Sigmoid colon (tissue), 7 donors: ENCODE measurements around the gene WDR19. TPM values are rescaled to one million over a fixed set of nuclear protein-coding genes. Genes with fewer than 3 reads are reported as not detected.
"Not testable (repeated sequence)": the region's sequence is repeated elsewhere in the genome, so short reads cannot be mapped to it uniquely, and the experiment has no call there.

Experiments
- DNase-seq: peaks from one replicate; pipeline ENCODE4 v3.0.0-alpha.2; 2019
- H3K27ac ChIP-seq, 4 donors: fragments of 200-600 bp; sonication (generic); one replicate each; pipeline ENCODE4 v1.5.1; 2016 to 2019; ENCODE audit warnings: mild to moderate bottlenecking in 1 of 4
- H3K27me3 ChIP-seq, 3 donors: fragments of 200-600 bp; sonication (generic); one replicate each; pipeline ENCODE4 v1.5.1; 2019; ENCODE audit warnings: mild to moderate bottlenecking in 1 of 3
- H3K36me3 ChIP-seq, 4 donors: fragments of 200-600 bp; sonication (generic); one replicate each; pipeline ENCODE4 v1.5.1; 2016 to 2019
- H3K4me1 ChIP-seq, 4 donors: fragments of 200-600 bp; sonication (generic); one replicate each; pipeline ENCODE4 v1.5.1; 2017 to 2019
- H3K4me3 ChIP-seq, 4 donors: fragments of 200-600 bp; sonication (generic); one replicate each; pipeline ENCODE4 v1.5.1; 2017 to 2019; ENCODE audit warnings: mild to moderate bottlenecking in 2 of 4, moderate library complexity in 1 of 4
- H3K9me3 ChIP-seq, 4 donors: fragments of 200-600 bp in 3 of 4; sonication (generic) in 3 of 4; one replicate each; pipeline versions ENCODE4 v1.5.1 to v1.6.1; 2013 to 2019
- CTCF ChIP-seq, 4 experiments: fragments of 450-650 bp in 3 of 4; fragments of 200-600 bp in 1 of 4; IDR thresholded peaks; one replicate each; pipeline ENCODE4 v1.5.1; 2016 to 2019; ENCODE audit warnings: antibody characterized with exemption in 4 of 4, mild to moderate bottlenecking in 3 of 4, moderate library complexity in 2 of 4
- EP300 ChIP-seq, 4 donors: sonication (generic); formaldehyde crosslinking; IDR thresholded peaks; one replicate each; pipeline ENCODE4 v1.6.1; 2017; ENCODE audit warnings: antibody characterized with exemption in 4 of 4
- POLR2A ChIP-seq, 2 donors: fragments of 450-650 bp; IDR thresholded peaks; one replicate each; pipeline ENCODE4 v1.6.1; 2016; ENCODE audit warnings: antibody characterized with exemption in 2 of 2, mild to moderate bottlenecking in 2 of 2, moderate library complexity in 2 of 2
- POLR2AphosphoS5 ChIP-seq, 4 donors: sonication (generic); formaldehyde crosslinking; IDR thresholded peaks; one replicate each; pipeline ENCODE4 v1.6.1; 2017; ENCODE audit warnings: antibody characterized with exemption in 4 of 4
- WGBS, 2 donors: extraction: QIAGEN DNeasy Blood & Tissue Kit; methylation state at CpG; one replicate each; pipeline ENCODE4 v1.1.7; 2013; 5-methylcytosine and 5-hydroxymethylcytosine counted together
- intact Hi-C: fragments of 100-400 bp; cut with DNase I; formaldehyde crosslinking; loops from one replicate; pipeline ENCODE4 v1.15.1; 2023
- polyA plus RNA-seq, 3 donors: library from polyadenylated mRNA; stranded (reverse); fragments of 200-250 nt; gene quantifications; one replicate each; pipeline ENCODE4 v1.2.3, GENCODE V29; 2013
- total RNA-seq, 4 donors: library from RNA; depleted of rRNA; stranded (reverse); fragments of >200 nt; gene quantifications; one replicate each; pipeline ENCODE4 v1.1.0, GENCODE V29; 2016
- donor health status: healthy with polysubstance abuse.
- donor health status: Bipolar disorder and iron deficiency.
- donor health status: healthy.

WDR19 gene
- total and polyA plus RNA-seq, 7 donors = 3.7 to 62.0 (median 49.9) TPM

DNA sequence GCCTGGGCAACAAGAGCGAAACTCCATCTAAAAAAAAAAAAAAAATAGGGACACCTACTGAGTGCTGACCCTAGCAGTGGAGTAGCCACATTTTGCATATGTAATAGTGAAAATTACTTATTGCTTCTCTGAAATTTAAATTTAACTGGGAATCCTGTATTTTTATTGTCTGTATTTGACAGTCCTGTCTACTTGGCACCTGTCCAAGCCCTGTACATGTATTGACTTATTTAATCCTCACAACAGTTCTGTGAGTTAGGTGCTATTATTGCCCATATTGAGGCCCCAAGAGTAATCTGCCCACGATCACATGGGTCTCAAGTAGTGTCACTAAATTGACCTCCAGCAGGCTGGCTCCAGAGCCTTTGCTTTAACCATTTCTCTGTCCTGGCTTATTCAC lies 81.6 kb downstream of the WDR19 start:
- peaks cover 0 to 56% (median 8%) of the 10 kb centered on the region in 4 donors for H3K36me3 ChIP-seq
- TF ChIP-seq POLR2AphosphoS5 (IDR thresholded peaks at IDR 0.05) (no peak), CTCF (IDR thresholded peaks at IDR 0.05) (no peak), POLR2A (IDR thresholded peaks at IDR 0.05) (no peak), EP300 (IDR thresholded peaks at IDR 0.05) (no peak)
- H3K27ac ChIP-seq = no peak overlapping the region

DNA sequence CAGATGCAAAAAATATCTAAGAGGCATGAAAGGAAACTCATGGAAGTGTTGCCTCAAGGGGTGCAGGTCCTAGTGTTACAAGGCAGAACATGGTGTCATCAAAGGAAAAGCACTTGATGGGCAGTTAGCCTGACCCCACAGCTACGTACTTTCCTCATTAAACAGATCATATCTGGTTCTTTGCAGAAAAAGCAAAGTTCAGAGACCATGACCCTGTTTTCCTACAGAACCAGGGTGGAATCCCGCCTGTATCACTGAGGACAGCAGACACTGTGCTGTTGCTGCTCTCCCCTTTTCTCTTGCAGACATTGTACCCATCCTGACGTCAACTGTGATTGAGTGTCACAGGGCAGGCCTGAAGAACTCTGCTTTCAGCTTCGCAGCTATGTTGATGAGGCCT lies 92.2 kb downstream of the WDR19 start:
- TF ChIP-seq EP300 (IDR thresholded peaks at IDR 0.05) (no peak), POLR2AphosphoS5 (IDR thresholded peaks at IDR 0.05) (no peak), CTCF (IDR thresholded peaks at IDR 0.05) (no peak), POLR2A (IDR thresholded peaks at IDR 0.05) (no peak)
- Histone ChIP-seq H3K27ac (no peak overlapping the region), H3K27me3 (no peaks in the 10 kb centered on the region), H3K4me1 (no peaks in the 10 kb centered on the region), H3K4me3 (no peak overlapping the region), H3K36me3 (peaks cover 0 to 98% (median 19%) of the 10 kb centered on the region in 4 donors), H3K9me3 (no peaks in the 10 kb centered on the region)
- intact Hi-C loops = no loop called here
- DNase-seq = no peak
- 94 to 96% methylated on average over 4 of the region's 4 CpGs for WGBS, 2 donors

More for the DNA sequence above, 81.6 kb downstream of the WDR19 start:
- DNase-seq = no peak
- Histone ChIP-seq H3K4me3 (no peak overlapping the region), H3K9me3 (no peaks in the 10 kb centered on the region), H3K27me3 (no peaks in the 10 kb centered on the region), H3K4me1 (no peaks in the 10 kb centered on the region)
- intact Hi-C loops = no loop called here
- 64 to 80% methylated on average over 2 of the region's 2 CpGs for WGBS, 2 donors

DNA sequence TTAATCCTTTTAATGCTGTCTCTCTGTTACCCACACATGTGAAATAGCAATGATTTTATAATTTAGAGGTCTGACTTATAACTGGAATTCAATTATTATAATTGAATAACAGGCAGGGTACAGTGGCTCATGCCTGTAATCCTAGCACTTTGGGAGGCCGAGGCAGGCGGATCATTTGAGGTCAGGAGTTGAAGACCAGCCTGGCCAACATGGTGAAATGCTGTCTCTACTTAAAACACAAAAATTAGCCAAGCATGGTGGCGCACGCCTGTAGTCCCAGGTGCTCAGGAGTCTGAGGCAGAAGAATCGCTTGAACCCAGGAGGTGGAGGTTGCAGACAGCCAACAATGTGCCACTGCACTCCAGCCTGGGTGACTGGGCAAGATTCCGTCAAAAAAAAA lies 95.3 kb downstream of the WDR19 start:
- H3K4me1 ChIP-seq, intact Hi-C loops, H3K9me3 ChIP-seq, H3K27me3 ChIP-seq, H3K4me3 ChIP-seq, H3K27ac ChIP-seq, DNase-seq: not testable (repeated sequence)
- H3K36me3 ChIP-seq = peaks cover 4 to 90% (median 18%) of the 10 kb centered on the region in 4 donors
- 91 to 96% methylated on average over 6 of the region's 6 CpGs for WGBS, 2 donors

GRCh38 chr4:39278476-39278875 lies 96.1 kb downstream of the WDR19 start:
- no peak for DNase-seq
- intact Hi-C loops = no loop called here
- WGBS, 2 donors = 94 to 98% methylated on average over 9 of the region's 9 CpGs
- no peak overlapping the region for H3K4me3 ChIP-seq
- TF ChIP-seq EP300 (IDR thresholded peaks at IDR 0.05) (no peak), POLR2AphosphoS5 (IDR thresholded peaks at IDR 0.05) (no peak), POLR2A (IDR thresholded peaks at IDR 0.05) (no peak), CTCF (IDR thresholded peaks at IDR 0.05) (no peak)
- peaks cover 0 to 7% (median 0%) of the 10 kb centered on the region in 4 donors for H3K9me3 ChIP-seq
- H3K4me1 ChIP-seq = no peaks in the 10 kb centered on the region
- no peaks in the 10 kb centered on the region for H3K27me3 ChIP-seq
- peaks cover 4 to 90% (median 14%) of the 10 kb centered on the region in 4 donors for H3K36me3 ChIP-seq
- H3K27ac ChIP-seq = no peak overlapping the region

DNA sequence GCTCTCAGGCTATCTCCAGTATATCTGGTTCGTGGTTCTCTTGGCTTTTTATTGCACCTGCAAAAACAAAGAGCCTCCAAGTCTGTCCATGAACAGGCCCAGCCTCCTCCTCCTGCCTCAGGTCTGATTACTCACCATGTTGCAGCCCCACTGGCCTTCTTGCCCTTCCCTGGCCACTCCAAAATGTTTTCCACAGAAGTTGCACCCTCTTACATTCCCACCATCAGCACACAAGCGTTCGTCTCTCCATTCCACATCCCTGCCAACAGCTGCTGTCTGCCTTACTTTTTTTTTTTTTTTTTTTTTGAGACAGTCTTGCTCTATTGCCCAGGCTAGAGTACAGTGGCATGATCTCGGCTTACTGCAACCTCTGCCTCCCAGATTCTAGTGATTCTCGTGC lies 97.1 kb downstream of the WDR19 start:
- Histone ChIP-seq H3K36me3 (peaks cover 0 to 85% (median 12%) of the 10 kb centered on the region in 4 donors), H3K4me3 (no peak overlapping the region), H3K27ac (no peak overlapping the region), H3K27me3 (no peaks in the 10 kb centered on the region), H3K4me1 (no peaks in the 10 kb centered on the region), H3K9me3 (peaks cover 0 to 7% (median 0%) of the 10 kb centered on the region in 4 donors)
- WGBS, 2 donors = 86 to 90% methylated on average over 5 of the region's 5 CpGs
- no peak for DNase-seq
- intact Hi-C loops = no loop called here
- TF ChIP-seq POLR2AphosphoS5 (IDR thresholded peaks at IDR 0.05) (no peak), POLR2A (IDR thresholded peaks at IDR 0.05) (no peak), CTCF (IDR thresholded peaks at IDR 0.05) (no peak), EP300 (IDR thresholded peaks at IDR 0.05) (no peak)
